Activated naive CD4-positive, alpha-beta T cell treated with Interleukin-2 at 50 U/mL for 16 hours (primary cell): Measurements from ENCODE around the gene DEF6.
"Not testable (repeated sequence)": the region's sequence is repeated elsewhere in the genome, so short reads cannot be mapped to it uniquely, and the experiment has no call there.

Experiments
- DNase-seq: peaks from one replicate; pipeline ENCODE4 v3.0.0-alpha.2; 2020

The DEF6 gene

GRCh38 chr6:35311390-35312075 lies 13.9 kb downstream of the DEF6 start:
- DNase-seq, result peak; percentile 53

GRCh38 chr6:35312076-35312800 lies 14.6 kb downstream of the DEF6 start:
- no peak for DNase-seq

DNA sequence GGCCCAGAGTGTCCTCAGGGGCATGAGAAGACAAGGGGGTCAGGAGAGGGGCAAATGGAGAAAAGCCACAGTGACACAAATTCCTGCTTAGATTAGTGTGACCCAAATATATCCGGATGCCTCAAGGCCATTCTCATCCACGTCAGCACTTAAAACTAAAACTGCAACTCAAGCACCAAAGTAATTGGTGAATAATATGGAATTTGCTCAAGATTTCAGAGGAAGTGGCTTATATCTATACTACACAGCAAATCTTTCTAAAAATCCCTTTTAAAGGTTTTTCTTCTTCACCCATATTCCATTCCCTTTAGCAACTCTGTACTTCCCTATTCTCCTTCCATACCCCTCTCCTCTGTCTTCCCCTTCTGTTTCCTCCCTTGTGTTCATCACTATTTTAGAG lies 15.2 kb downstream of the DEF6 start:
- no peak for DNase-seq

DNA sequence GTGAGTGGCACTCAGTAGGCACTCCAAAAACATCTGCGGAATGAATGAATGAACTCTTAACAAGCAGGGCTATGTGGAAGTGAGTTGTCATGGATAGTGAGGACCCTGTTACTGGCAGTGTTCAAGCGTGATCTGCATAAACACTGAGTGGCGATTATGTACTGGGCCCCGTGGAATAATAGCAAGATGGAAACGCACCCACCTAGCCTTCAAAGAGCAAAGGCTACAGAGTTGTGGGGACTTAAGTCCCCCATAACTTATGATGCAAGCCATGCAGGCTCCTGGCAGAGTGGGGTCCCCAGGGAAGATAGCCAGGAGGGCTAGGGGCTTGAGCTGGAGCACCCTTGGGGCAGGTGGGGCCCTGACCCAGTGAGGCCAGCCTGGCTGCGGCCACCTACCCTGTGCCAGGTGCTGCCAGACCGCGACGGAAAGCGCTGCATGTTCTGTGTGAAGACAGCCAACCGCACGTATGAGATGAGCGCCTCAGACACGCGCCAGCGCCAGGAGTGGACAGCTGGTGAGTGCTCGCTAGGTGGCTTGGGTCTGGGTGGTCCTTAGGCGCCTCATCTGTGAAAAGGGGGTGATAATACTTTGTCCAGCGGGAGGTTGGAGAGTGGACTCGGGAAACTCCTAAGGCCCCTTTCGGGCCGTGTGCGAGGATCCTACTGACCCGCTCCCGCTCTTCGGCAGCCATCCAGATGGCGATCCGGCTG lies 20.0 kb downstream of the DEF6 start:
- DNase-seq, result no peak

GRCh38 chr6:35318196-35319171 lies 20.9 kb downstream of the DEF6 start:
- no peak for DNase-seq

GRCh38 chr6:35319346-35320030 lies 21.9 kb downstream of the DEF6 start:
- DNase-seq, result no peak

- no peak for DNase-seq
Measured at GRCh38 chr6:35320031-35320410, 22.4 kb downstream of the DEF6 start.

DNA sequence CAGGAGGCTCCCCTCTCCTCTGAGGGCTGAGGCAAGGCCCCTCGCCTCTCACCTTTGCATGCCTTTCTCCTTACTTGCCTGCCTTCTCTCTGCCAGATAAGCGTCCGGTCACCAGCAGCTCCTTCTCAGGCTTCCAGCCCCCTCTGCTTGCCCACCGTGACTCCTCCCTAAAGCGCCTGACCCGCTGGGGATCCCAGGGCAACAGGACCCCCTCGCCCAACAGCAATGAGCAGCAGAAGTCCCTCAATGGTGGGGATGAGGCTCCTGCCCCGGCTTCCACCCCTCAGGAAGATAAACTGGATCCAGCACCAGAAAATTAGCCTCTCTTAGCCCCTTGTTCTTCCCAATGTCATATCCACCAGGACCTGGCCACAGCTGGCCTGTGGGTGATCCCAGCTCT lies 23.5 kb downstream of the DEF6 start:
- no peak for DNase-seq

DNA sequence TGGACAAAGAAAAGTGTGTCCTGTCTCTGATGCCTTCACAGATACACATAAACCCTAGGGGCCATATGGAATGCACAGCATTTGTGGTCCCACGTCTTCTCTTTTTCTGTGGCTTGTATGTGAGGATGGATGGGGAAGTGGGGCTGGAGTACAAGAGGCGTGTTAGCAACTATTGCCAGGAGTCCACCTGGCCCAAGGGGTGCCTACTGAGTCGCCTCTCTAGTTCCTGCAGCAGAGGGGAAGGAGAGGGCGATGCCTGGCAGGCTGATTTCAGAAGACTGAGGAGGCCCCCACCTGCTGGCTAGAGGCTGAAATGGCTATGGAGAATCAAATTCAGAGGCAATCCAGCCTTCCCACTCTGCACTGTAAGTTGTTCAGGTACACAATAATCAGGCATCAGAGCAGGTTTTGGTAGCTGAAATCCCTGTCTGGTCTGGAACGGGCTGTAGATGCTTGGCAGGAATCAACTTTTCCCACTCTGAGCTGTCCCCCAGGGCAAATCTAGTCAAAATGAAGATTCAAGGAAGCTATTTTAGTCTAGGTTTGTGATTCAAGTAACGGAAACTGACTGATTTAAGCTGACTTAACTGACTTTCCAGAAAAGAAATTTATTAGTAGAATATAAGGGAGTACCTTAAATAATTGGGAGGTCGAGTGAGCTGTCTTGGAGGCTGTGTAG lies 29.9 kb downstream of the DEF6 start:
- DNase-seq, result peak; percentile 77

DNA sequence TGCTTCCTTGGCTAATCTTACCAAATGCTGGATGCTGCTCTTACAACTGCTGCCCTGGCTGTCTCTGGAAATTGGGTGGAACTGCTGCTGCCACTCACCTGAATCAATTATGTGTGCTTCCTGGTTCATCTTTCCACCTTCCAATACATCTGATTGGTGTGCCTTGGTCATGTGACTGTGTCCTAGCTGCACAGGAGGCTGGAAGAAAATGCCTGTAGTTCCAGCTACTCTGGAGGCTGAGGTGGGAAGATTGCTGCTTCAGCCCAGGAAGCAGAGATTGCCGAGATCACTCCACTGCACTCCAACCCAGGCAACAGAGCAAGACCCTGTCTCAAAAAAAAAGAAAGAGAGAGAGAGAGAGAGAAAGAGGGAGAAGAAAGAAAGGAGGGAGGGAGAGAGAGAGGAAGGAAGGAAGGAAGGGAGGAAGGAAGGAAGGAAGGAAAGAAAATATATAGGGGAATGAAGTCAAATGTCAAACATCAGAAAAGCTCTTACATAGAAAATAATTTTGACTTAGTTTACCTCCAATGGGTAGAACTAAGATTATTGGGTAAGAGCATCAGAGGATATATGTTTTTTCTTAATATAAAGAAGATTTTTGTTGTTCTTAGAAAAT lies 30.6 kb downstream of the DEF6 start:
- no peak for DNase-seq

DNA sequence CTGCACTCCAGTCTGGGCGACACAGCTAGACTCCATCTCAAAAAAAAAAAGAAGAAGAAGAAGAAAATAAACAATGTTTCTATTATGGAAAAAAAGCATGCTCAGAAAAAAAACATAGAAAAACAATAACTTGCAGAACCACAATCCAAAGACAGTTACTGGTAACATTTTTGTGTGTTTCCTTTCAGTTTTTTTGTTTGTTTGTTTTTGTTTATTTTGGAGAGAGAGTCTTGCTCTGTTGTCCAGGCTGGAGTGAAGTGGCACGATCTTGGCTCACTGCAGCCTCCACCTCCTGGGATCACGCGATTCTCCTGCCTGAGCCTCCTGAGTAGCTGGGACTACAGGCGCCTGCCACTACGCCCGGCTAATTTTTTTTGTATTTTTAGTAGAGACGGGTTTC lies 31.3 kb downstream of the DEF6 start:
- DNase-seq, result not testable (repeated sequence)

DNA sequence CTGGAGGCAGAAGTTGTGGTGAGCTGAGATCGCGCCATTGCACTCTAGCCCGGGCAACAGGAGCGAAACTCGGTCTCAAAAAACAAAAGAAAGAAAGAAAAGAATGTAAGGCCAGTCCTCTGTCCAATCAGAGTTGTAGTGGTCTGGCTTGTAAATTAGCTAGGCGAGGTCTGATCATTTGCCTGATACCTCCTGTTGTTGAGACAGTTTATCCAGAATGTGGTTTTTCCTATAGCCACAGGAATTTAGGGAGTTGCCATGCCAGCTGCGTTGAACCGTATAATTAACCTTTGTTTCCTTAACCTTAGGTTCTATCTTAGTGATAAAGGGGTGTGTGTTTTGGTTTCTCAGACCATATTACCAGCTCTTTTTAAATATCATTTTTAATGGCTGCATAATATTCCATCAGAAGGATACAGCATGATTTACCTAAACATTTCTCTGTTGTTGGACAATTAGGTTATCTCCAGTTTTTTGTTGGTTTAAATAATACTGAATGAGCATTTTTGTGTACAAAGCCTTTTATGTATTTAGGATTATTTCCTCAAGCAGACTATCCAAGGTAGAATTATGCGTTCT lies 33.0 kb downstream of the DEF6 start:
- no peak for DNase-seq

DNA sequence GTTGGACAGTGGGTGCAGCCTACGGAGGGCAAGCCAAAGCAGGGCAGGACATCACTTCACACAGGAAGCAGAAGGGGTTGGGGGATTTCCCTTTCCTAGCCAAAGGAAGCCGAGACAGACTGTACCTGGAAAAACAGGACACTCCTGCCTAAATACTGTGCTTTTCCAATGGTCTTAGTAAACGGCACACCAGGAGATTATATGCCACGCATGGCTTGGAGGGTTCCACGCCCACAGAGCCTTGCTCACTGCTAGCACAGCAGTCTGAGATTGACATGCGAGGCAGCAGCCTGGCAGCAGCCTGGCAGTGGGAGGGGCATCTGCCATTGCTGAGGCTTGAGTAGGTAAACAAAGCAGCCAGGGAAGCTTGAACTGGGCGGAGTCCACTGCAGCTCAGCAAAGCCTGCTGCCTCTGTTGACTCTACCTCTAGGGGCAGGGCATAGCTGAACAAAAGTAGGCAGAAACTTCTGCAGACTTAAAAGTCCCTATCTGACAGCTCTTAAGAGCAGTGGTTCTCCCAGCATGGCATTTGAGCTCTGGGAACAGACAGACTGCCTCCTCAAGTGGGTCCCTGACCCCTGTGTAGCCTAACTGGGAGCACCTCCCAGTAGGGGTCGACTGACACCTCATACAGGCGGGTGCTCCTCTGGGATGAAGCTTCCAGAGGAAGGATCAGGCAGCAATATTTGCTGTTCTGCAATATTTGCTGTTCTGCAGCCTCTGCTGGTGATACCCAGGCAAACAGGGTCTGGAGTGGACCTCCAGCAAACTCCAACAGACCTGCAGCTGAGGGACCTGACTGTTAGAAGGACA lies 34.7 kb downstream of the DEF6 start:
- peak; percentile 72 for DNase-seq

- no peak for DNase-seq
Measured at GRCh38 chr6:35341557-35341956, 43.9 kb downstream of the DEF6 start.

DNA sequence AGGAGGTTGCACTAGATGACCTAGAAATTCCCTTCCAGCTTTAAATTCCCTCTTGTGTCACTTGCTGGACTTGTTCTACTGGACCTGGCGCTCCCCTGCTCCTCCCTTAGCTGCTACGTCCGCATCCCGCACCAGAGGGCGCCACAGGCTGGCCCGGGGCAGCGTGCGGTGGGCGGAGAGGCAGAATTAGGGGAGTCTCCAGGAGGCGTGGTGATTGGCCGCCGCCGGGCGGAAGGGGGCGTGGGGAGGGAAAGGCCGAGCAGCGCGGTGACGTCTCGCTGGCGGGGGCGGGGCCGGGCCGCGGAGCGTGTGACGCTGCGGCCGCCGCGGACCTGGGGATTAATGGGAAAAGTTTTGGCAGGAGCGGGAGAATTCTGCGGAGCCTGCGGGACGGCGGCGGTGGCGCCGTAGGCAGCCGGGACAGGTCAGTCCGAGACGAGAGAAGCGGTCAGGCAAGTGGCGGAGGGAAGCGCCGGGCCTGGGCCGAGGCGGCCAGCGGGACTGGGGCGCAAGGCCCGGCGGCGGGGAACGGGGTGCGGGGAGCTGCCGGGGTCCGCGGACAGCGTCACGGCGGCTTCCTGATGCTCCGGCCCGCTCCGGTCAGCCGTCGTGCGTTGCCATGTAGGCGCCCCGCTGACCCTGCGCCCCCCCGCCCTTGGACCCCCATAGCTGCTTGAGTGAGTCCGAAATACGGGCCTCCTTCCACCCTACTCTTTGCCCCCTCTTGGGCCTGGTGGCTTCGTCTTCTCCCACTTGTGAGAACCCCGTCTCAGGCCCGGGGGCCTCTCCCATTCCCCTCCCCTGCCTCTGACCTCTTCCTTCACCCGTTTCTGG lies 44.9 kb downstream of the DEF6 start, which contains the start of gene PPARD:
Gene PPARD (plus strand): TSS at position 301 of the 834 bp plus-strand sequence. CDS start 68,530 bp downstream, outside the sequence.
- DNase-seq, result peak; percentile 99

DNA sequence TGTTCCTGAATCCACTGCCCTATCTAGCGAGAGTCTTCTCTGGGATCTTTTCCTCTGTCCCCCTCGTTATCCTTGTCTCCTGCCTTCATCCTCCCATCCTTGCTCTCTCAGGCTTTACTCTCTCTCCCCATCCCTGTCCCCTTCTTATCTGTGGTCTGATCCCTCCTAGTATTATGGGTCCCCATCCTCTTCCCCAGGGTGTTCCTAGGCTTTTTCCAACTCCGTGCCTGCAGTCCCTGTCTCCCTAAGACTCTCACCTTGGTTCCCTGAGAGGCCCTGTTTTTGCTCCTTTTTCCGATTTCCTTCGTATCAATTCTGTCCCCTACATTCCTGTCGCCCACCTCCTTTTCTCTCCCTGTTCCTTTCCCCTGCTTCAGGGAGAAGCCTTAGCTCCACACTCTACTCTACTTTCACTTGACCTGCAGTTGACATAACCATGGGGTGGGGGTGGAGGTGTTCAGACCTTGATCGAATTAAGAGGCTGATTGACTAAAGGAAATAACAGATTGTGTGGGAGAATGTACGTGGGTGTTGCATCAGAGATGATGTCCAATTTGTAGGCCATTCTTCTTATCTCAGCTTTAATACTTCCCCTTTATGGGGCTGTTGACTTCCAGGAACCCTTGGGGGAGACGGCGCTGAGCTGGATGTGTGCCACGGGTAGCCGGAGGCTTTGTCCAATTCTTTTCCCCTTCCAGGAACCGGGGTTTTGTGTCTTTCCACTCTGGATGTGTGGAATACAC lies 45.6 kb downstream of the DEF6 start:
- no peak for DNase-seq

DNA sequence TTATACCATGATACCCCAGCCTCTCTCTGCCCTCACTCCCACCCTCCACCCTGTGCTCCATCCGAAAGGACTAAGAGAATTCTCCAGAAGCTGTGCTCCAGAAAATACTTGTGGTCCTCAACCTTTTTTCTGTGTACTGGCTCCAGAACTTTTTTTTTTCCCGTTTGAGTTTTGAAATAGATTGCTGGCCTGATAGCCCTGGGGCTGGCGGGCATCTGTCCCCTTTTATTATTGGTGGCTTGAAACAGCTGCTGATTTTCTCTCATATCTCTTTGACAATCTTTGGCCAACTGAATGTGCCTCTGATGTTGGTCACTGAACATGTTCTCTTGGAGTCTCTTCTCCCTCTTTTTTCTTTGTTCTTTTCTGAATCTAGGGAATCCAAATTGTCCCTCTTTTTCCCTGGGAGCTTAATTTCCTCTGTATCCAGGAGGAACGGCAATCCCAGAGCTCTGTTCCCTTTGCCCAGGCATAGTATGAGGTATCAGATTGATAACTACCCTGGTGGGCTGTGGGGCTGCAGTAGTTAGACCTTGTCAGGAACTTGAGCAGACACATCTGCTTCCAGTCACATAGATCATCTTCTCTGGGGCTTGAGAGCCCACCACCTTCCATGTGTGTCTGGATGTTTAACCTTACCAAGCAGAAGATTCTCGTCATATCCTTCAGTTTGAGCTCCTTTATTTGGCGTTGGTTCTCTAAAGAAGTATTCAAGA lies 46.4 kb downstream of the DEF6 start:
- DNase-seq, result no peak
